H1 (cell line): ENCODE measurements around the gene RAB22A. TPM values are rescaled to one million over a fixed set of nuclear protein-coding genes. Genes with fewer than 3 reads are reported as not detected.

ENCODE experiments used
- BACH1 ChIP-seq: IDR thresholded peaks from 2 replicates; pipeline ENCODE4 v1.6.1; 2012; ENCODE audit warnings: low read length, improper control_type of control experiment
- CTBP2 ChIP-seq: IDR thresholded peaks from 2 replicates; pipeline ENCODE4 v1.7.0; 2011; ENCODE audit warnings: borderline replicate concordance, mild to moderate bottlenecking, moderate library complexity, mixed read lengths, low read length; ENCODE audit not compliant: insufficient read depth, insufficient read length
- KDM1A ChIP-seq: fragments of 200-600, 300-600 bp; sonication (generic); IDR thresholded peaks from 2 replicates; pipeline ENCODE4 v1.7.1; 2016; ENCODE audit warnings: mild to moderate bottlenecking, low read length, borderline replicate concordance
- KDM4A ChIP-seq: IDR thresholded peaks from one replicate; pipeline ENCODE4 v1.7.1; 2012; ENCODE audit warnings: low read depth, mild to moderate bottlenecking, moderate library complexity, low read length, inconsistent platforms; ENCODE audit not compliant: severe bottlenecking
- SIRT6 ChIP-seq: IDR thresholded peaks from one replicate; pipeline ENCODE4 v1.7.1; 2012; ENCODE audit warnings: low read length, inconsistent platforms
- SP2 ChIP-seq: IDR thresholded peaks from 2 replicates; pipeline ENCODE4 v1.6.1; 2012; ENCODE audit warnings: mild to moderate bottlenecking, low read length, inconsistent platforms
- SP4 ChIP-seq: IDR thresholded peaks from 2 replicates; pipeline ENCODE4 v1.6.1; 2012; ENCODE audit warnings: low read length, inconsistent platforms
- SRF ChIP-seq: IDR thresholded peaks from 2 replicates; pipeline ENCODE4 v1.6.1; 2011; ENCODE audit warnings: mild to moderate bottlenecking, low read depth, low read length, moderate library complexity
- SUZ12 ChIP-seq: fragments of 200-600 bp; sonication (generic); IDR thresholded peaks from 2 replicates; pipeline ENCODE4 v1.6.1; 2012; ENCODE audit warnings: mild to moderate bottlenecking, inconsistent platforms, low read length, moderate library complexity, mixed read lengths
- YY1 ChIP-seq: IDR thresholded peaks from 2 replicates; pipeline ENCODE4 v1.6.1; 2011; ENCODE audit warnings: low read depth, mild to moderate bottlenecking, low read length
- ZNF274 ChIP-seq: IDR thresholded peaks from 2 replicates; pipeline ENCODE4 v1.7.0; 2012; ENCODE audit warnings: low read length, borderline replicate concordance; ENCODE audit errors: extremely low read depth
- polyA plus RNA-seq, 7 experiments: library from polyadenylated mRNA; depleted of rRNA in 3 of 7; stranded (reverse) in 5 of 7; unstranded in 2 of 7; fragments of >200 nt in 5 of 7; fragments of 200-250 nt in 2 of 7; gene quantifications; 1 replicate in 5 of 7; 2 replicates in 1 of 7; 4 replicates in 1 of 7; pipeline versions ENCODE4 v1.2.1 to v1.2.3, GENCODE V29; 2011 to 2013; ENCODE audit warnings: missing spikeins in 2 of 7, mixed read lengths in 2 of 7
- total RNA-seq: library from RNA; stranded (reverse); fragmentation: NEBNext Ultra II Directional; extraction: Animal tissue kit (Norgen Biotek cat#: 25700); gene quantifications from 2 replicates; pipeline ENCODE4 v1.2.1, GENCODE V29; 2021
- TF ChIP-seq, protein P1 (sequence below): fragments of 300-600 bp; sonication (generic); IDR thresholded peaks from 2 replicates; pipeline ENCODE4 v1.7.1; 2012; ENCODE audit warnings: low read length, moderate library complexity, mild to moderate bottlenecking, inconsistent platforms; ENCODE audit not compliant: insufficient replicate concordance
- TF ChIP-seq, protein P2 (sequence below): IDR thresholded peaks from 2 replicates; pipeline ENCODE4 v1.6.1; 2012; ENCODE audit warnings: inconsistent platforms

RAB22A gene
- total and polyA plus RNA-seq, 2 of the 8 experiments (the other 6 are each of a cell fraction or from before 2014, with no cell fraction given): 3.1 to 6.6 TPM

DNA sequence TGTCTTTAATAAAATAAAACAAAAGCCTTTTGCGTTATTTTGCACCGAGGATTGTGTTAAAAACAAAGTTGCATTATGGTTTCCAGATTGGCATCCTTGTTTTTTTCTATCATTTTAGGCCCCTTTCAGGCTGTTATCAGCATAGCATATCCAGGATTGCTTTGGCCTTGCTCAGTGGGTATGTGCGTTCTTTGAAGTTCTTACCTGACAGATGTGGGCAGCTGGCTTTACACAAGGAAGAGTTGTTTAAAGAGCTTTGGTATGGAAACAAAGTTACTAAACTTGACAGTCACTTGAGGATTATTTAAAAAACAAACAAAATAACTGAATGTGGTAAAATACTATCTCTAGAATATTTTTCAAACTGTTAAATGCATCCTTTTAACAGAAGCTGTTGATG lies 86.1 kb downstream of the RAB22A start (continued):
- TF ChIP-seq, protein P1, sequence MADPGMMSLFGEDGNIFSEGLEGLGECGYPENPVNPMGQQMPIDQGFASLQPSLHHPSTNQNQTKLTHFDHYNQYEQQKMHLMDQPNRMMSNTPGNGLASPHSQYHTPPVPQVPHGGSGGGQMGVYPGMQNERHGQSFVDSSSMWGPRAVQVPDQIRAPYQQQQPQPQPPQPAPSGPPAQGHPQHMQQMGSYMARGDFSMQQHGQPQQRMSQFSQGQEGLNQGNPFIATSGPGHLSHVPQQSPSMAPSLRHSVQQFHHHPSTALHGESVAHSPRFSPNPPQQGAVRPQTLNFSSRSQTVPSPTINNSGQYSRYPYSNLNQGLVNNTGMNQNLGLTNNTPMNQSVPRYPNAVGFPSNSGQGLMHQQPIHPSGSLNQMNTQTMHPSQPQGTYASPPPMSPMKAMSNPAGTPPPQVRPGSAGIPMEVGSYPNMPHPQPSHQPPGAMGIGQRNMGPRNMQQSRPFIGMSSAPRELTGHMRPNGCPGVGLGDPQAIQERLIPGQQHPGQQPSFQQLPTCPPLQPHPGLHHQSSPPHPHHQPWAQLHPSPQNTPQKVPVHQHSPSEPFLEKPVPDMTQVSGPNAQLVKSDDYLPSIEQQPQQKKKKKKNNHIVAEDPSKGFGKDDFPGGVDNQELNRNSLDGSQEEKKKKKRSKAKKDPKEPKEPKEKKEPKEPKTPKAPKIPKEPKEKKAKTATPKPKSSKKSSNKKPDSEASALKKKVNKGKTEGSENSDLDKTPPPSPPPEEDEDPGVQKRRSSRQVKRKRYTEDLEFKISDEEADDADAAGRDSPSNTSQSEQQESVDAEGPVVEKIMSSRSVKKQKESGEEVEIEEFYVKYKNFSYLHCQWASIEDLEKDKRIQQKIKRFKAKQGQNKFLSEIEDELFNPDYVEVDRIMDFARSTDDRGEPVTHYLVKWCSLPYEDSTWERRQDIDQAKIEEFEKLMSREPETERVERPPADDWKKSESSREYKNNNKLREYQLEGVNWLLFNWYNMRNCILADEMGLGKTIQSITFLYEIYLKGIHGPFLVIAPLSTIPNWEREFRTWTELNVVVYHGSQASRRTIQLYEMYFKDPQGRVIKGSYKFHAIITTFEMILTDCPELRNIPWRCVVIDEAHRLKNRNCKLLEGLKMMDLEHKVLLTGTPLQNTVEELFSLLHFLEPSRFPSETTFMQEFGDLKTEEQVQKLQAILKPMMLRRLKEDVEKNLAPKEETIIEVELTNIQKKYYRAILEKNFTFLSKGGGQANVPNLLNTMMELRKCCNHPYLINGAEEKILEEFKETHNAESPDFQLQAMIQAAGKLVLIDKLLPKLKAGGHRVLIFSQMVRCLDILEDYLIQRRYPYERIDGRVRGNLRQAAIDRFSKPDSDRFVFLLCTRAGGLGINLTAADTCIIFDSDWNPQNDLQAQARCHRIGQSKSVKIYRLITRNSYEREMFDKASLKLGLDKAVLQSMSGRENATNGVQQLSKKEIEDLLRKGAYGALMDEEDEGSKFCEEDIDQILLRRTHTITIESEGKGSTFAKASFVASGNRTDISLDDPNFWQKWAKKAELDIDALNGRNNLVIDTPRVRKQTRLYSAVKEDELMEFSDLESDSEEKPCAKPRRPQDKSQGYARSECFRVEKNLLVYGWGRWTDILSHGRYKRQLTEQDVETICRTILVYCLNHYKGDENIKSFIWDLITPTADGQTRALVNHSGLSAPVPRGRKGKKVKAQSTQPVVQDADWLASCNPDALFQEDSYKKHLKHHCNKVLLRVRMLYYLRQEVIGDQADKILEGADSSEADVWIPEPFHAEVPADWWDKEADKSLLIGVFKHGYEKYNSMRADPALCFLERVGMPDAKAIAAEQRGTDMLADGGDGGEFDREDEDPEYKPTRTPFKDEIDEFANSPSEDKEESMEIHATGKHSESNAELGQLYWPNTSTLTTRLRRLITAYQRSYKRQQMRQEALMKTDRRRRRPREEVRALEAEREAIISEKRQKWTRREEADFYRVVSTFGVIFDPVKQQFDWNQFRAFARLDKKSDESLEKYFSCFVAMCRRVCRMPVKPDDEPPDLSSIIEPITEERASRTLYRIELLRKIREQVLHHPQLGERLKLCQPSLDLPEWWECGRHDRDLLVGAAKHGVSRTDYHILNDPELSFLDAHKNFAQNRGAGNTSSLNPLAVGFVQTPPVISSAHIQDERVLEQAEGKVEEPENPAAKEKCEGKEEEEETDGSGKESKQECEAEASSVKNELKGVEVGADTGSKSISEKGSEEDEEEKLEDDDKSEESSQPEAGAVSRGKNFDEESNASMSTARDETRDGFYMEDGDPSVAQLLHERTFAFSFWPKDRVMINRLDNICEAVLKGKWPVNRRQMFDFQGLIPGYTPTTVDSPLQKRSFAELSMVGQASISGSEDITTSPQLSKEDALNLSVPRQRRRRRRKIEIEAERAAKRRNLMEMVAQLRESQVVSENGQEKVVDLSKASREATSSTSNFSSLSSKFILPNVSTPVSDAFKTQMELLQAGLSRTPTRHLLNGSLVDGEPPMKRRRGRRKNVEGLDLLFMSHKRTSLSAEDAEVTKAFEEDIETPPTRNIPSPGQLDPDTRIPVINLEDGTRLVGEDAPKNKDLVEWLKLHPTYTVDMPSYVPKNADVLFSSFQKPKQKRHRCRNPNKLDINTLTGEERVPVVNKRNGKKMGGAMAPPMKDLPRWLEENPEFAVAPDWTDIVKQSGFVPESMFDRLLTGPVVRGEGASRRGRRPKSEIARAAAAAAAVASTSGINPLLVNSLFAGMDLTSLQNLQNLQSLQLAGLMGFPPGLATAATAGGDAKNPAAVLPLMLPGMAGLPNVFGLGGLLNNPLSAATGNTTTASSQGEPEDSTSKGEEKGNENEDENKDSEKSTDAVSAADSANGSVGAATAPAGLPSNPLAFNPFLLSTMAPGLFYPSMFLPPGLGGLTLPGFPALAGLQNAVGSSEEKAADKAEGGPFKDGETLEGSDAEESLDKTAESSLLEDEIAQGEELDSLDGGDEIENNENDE: no peak
- TF ChIP-seq SRF: no peak
- TF ChIP-seq YY1: no peak
- no peak for TF ChIP-seq ZNF274
- TF ChIP-seq, protein P2, sequence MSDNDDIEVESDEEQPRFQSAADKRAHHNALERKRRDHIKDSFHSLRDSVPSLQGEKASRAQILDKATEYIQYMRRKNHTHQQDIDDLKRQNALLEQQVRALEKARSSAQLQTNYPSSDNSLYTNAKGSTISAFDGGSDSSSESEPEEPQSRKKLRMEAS: no peak
- TF ChIP-seq KDM4A: no peak
- no peak for TF ChIP-seq SIRT6
- TF ChIP-seq BACH1: no peak
- no peak for TF ChIP-seq KDM1A
- TF ChIP-seq CTBP2: no peak
- TF ChIP-seq SP2: no peak
- TF ChIP-seq SUZ12: no peak
- no peak for TF ChIP-seq SP4
